OCI-LY7 (cell line): Measurements from ENCODE around the gene KIF12. TPM values are rescaled to one million over a fixed set of nuclear protein-coding genes. Genes with fewer than 3 reads are reported as not detected.

Experiments used
- Bru-seq: library from RNA; stranded (reverse); fragments of 400-500 nt; gene quantifications from one replicate; lab custom pipeline; 2021; lab: Mats Ljungman, UMichigan
- BruChase-seq, 2 experiments: library from RNA; stranded (reverse); fragments of 400-500 nt; gene quantifications; one replicate each; lab custom pipeline; 2021; lab: Mats Ljungman, UMichigan
- BruUV-seq: library from RNA; stranded (reverse); fragments of 400-500 nt; replicated peaks from 2 replicates; lab custom pipeline; 2021; lab: Mats Ljungman, UMichigan
- CTCF ChIA-PET: fragments of 300-600 bp; sonication (Branson Sonifier 250); formaldehyde crosslinking; loops from one replicate; lab custom pipeline; 2022; ENCODE audit warnings: antibody characterized with exemption; ENCODE audit not compliant: unreplicated experiment; lab: Charles Lee
- POLR2A ChIA-PET: fragments of 300-600 bp; sonication (Branson Sonifier 250); formaldehyde crosslinking; loops from one replicate; lab custom pipeline; 2022; ENCODE audit warnings: antibody characterized with exemption; lab: Charles Lee
- DNase-seq: peaks from one replicate; pipeline ENCODE4 v3.0.0-alpha.2; 2015; ENCODE audit warnings: low spot score
- H2AFZ ChIP-seq: fragments of 200-600 bp; sonication (generic), shearing (Covaris generic); 2 replicates; pipeline ENCODE4 v1.6.1; 2014; ENCODE audit warnings: mild to moderate bottlenecking, antibody characterized with exemption, low read length, moderate library complexity
- H3K27ac ChIP-seq: fragments of 200-600 bp; sonication (generic); 2 replicates; pipeline ENCODE4 v1.5.1; 2014; ENCODE audit warnings: mixed run types, low read depth, mild to moderate bottlenecking, moderate library complexity, low read length, inconsistent platforms; ENCODE audit not compliant: poor library complexity, severe bottlenecking
- H3K36me3 ChIP-seq: fragments of 200-600 bp; sonication (generic); 2 replicates; pipeline ENCODE4 v1.6.1; 2014; ENCODE audit warnings: mild to moderate bottlenecking, antibody characterized with exemption, low read length, moderate library complexity, mixed read lengths; ENCODE audit not compliant: insufficient read depth
- H3K4me1 ChIP-seq: fragments of 200-600 bp; sonication (generic); 2 replicates; pipeline ENCODE4 v1.5.1; 2014; ENCODE audit warnings: mild to moderate bottlenecking, low read length; ENCODE audit not compliant: insufficient read depth, poor library complexity, severe bottlenecking
- H3K4me2 ChIP-seq: fragments of 200-600 bp; sonication (generic); 2 replicates; pipeline ENCODE4 v1.6.1; 2014; ENCODE audit warnings: mild to moderate bottlenecking, low read length
- H3K4me3 ChIP-seq: fragments of 200-600 bp; sonication (generic); 2 replicates; pipeline ENCODE4 v1.5.1; 2014; ENCODE audit warnings: mild to moderate bottlenecking, low read depth, low read length; ENCODE audit not compliant: poor library complexity, severe bottlenecking
- H3K79me2 ChIP-seq: fragments of 200-600 bp; sonication (generic); 2 replicates; pipeline ENCODE4 v1.6.1; 2016; ENCODE audit warnings: low read depth, mild to moderate bottlenecking, low read length, moderate library complexity, mixed read lengths; ENCODE audit not compliant: insufficient read depth
- H3K9me2 ChIP-seq: fragments of 200-600 bp; sonication (generic); 2 replicates; pipeline ENCODE4 v1.6.1; 2016; ENCODE audit warnings: mild to moderate bottlenecking, low read length, mixed read lengths; ENCODE audit not compliant: insufficient read depth
- H3K9me3 ChIP-seq: fragments of 200-600 bp; sonication (generic); 2 replicates; pipeline ENCODE4 v1.6.1; 2014; ENCODE audit warnings: mild to moderate bottlenecking, mixed run types, low read length, mixed read lengths
- H4K20me1 ChIP-seq: fragments of 200-600 bp; sonication (generic); 2 replicates; pipeline ENCODE4 v1.6.1; 2014; ENCODE audit warnings: mild to moderate bottlenecking, antibody characterized with exemption, low read length, moderate library complexity, mixed read lengths; ENCODE audit not compliant: insufficient read depth
- EZH2phosphoT487 ChIP-seq: fragments of 200-600 bp; sonication (generic); IDR thresholded peaks from 2 replicates; pipeline ENCODE4 v1.6.1; 2018; ENCODE audit warnings: low read depth, borderline replicate concordance, mild to moderate bottlenecking, mixed run types, antibody characterized with exemption, low read length, moderate library complexity, mixed read lengths
- intact Hi-C: fragments of 100-400 bp; cut with micrococcal nuclease; formaldehyde crosslinking; loops from one replicate; pipeline ENCODE4 v1.10.0; 2022; ENCODE audit not compliant: unreplicated experiment
- long read RNA-seq: library from polyadenylated mRNA; stranded (forward); transcript quantifications from one replicate; pipeline ENCODE4 v2.0.0, GENCODE V29; 2022
- total RNA-seq, 2 experiments: library from RNA; depleted of rRNA in 1 of 2; stranded (reverse); fragments of >200 nt in 1 of 2; shearing (Covaris generic) in 1 of 2; gene quantifications; 2 replicates each; pipeline ENCODE4 v1.2.3, GENCODE V29; 2014 to 2022
- TF ChIP-seq, protein P1 (sequence below): fragments of 200-600 bp; sonication (generic); conservative IDR thresholded peaks from 2 replicates; pipeline ENCODE4 v1.5.1; 2014; ENCODE audit warnings: mild to moderate bottlenecking, antibody characterized with exemption, low read length, moderate library complexity, mixed read lengths

Gene KIF12
- total RNA-seq (2014; rRNA removed; shearing (Covaris generic)) (not detected in 2 replicates), total RNA-seq (2022) (not detected in 2 replicates), Bru-seq, nascent RNA (not detected), BruChase-seq, experiment 1, labeled RNA remaining after a 6-hour chase (not detected), BruChase-seq, experiment 2, labeled RNA remaining after a 2-hour chase (not detected)
- long read RNA-seq, result 0 reads

DNA sequence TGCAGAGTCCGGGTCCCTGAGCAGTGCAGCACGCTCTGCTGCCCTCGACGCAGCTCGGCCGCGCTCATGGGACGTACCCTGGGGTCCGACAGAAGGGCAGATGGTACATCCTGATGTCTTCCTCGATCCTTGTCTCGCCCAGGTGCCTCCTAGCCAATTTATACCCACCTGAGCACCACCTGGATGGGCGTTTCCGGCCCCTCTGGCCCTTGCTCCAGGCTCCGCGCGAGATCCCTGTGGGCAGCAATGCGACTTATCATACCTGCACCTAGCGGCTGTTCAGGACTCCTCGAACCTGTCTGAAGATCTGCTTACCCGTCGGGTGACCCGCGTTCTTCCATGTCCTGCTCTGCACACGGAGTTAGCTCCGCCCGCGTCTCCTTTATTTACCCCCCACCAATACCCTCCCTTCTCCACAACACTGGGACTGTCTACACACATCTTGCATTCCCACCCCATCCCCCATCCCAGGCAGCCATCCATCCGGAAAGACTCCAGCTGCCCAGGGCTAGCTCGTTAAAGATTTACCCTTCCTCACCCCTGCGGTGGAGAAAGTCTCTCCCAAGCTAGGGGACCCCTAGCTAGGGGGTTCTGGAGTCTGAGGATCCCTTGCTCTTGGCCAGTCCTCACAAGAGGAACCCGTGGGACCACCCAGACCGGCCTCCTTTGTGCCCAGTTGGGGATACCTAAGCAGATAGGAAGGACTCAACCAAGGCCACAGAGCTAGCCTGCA lies at the start of gene KIF12:
TSS of gene KIF12 (minus strand) at position 357 of the 733 bp plus-strand sequence. CDS start at position 341, 16 bp downstream.
- intact Hi-C loops, result no loop called here
- no peaks in the 10 kb centered on the region for H4K20me1 ChIP-seq
- no peaks in the 10 kb centered on the region for H3K36me3 ChIP-seq
- no peaks in the 10 kb centered on the region for H3K79me2 ChIP-seq
- ChIA-PET POLR2A (no interaction called here), CTCF (no interaction called here)
- no peak within 1 kb of the TSS for H3K27ac ChIP-seq
- no peaks in the 10 kb centered on the region for H3K4me1 ChIP-seq
- no peak for DNase-seq
- no peaks in the 10 kb centered on the region for H3K9me2 ChIP-seq
- no TSS peak for BruUV-seq
- H3K4me2 ChIP-seq, result no peak within 1 kb of the TSS
- H3K9me3 ChIP-seq, result no peaks in the 10 kb centered on the region
- no peak within 1 kb of the TSS for H3K4me3 ChIP-seq
- H2AFZ ChIP-seq, result no peak within 1 kb of the TSS
- TF ChIP-seq, protein P1, sequence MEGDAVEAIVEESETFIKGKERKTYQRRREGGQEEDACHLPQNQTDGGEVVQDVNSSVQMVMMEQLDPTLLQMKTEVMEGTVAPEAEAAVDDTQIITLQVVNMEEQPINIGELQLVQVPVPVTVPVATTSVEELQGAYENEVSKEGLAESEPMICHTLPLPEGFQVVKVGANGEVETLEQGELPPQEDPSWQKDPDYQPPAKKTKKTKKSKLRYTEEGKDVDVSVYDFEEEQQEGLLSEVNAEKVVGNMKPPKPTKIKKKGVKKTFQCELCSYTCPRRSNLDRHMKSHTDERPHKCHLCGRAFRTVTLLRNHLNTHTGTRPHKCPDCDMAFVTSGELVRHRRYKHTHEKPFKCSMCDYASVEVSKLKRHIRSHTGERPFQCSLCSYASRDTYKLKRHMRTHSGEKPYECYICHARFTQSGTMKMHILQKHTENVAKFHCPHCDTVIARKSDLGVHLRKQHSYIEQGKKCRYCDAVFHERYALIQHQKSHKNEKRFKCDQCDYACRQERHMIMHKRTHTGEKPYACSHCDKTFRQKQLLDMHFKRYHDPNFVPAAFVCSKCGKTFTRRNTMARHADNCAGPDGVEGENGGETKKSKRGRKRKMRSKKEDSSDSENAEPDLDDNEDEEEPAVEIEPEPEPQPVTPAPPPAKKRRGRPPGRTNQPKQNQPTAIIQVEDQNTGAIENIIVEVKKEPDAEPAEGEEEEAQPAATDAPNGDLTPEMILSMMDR, result no peak
- TF ChIP-seq EZH2phosphoT487, result no peak

DNA sequence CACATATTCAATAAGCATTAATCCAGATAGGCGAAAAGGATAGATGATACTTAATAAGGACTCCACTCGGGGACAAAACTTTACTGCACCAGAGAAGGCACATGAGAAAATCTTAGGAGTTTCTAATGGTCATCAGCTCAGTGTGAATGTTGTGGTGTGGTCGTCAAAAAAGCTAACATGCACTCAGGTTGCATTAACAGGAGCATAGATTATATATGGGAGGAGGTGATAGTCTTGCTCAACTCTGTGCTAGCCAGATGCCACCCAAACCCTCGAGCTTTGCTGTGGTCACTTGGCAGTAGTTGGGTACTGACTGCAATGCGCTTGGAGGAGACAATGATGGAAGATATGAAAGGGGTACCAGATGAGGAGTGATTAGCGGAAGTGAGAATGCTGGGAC lies 47.6 kb upstream of the KIF12 start:
- Histone ChIP-seq H3K79me2 (no peaks in the 10 kb centered on the region), H3K9me3 (no peaks in the 10 kb centered on the region), H2AFZ (no peak overlapping the region), H3K36me3 (no peaks in the 10 kb centered on the region), H3K4me1 (no peaks in the 10 kb centered on the region), H3K4me3 (no peak overlapping the region), H3K4me2 (no peak overlapping the region), H3K27ac (no peak overlapping the region), H4K20me1 (no peaks in the 10 kb centered on the region), H3K9me2 (no peaks in the 10 kb centered on the region)
- intact Hi-C loops, result no loop called here
- no peak for DNase-seq
- no TSS peak for BruUV-seq
- ChIA-PET CTCF (no interaction called here), POLR2A (interaction anchor here (0.6 kb wide), 1 partner anchor 25 kb away, joined by 4 read pairs; no protein-coding TSS in a partner anchor)
- TF ChIP-seq EZH2phosphoT487, result no peak
- TF ChIP-seq, protein P1, result no peak

DNA sequence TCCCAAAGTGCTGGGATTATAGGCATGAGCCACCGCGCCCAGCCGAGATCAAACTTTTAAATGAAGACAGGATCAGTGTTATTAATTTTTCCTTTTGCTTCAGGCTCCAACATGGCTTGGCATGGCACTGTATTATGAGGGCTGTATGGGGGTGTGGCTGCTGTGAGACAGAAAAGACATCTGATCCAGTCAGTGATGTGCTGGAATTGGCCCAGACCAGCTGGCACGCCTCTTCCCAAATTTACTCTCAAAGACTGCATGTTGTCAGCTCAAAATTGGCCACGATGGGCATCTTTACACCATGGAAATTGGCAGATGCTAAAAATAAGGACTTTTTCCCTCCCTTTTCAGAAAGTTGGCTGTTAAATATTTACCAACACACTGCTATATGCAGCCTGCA lies 44.1 kb upstream of the KIF12 start:
- no peak for DNase-seq
- no peak overlapping the region for H3K27ac ChIP-seq
- H3K4me1 ChIP-seq, result no peaks in the 10 kb centered on the region
- H3K9me2 ChIP-seq, result no peaks in the 10 kb centered on the region
- H3K9me3 ChIP-seq, result no peaks in the 10 kb centered on the region
- no peaks in the 10 kb centered on the region for H3K79me2 ChIP-seq
- no peaks in the 10 kb centered on the region for H3K36me3 ChIP-seq
- no peak for TF ChIP-seq EZH2phosphoT487
- TF ChIP-seq, protein P1, result no peak
- no TSS peak for BruUV-seq
- no peak overlapping the region for H3K4me3 ChIP-seq
- intact Hi-C loops, result no loop called here
- no peak overlapping the region for H2AFZ ChIP-seq
- no peaks in the 10 kb centered on the region for H4K20me1 ChIP-seq
- H3K4me2 ChIP-seq, result no peak overlapping the region
- CTCF ChIA-PET, result no interaction called here
- POLR2A ChIA-PET, result interaction anchor here (0.7 kb wide), 1 partner anchor 1227 kb away, joined by 3 read pairs; no protein-coding TSS in a partner anchor
